GOT3 (cell line): ENCODE measurements around the gene PSMG2.

Source experiments
- DNase-seq: peaks from one replicate; lab custom pipeline; 2025; ENCODE audit warnings: mixed read lengths; lab: John Stamatoyannopoulos, UW

Gene PSMG2

DNA sequence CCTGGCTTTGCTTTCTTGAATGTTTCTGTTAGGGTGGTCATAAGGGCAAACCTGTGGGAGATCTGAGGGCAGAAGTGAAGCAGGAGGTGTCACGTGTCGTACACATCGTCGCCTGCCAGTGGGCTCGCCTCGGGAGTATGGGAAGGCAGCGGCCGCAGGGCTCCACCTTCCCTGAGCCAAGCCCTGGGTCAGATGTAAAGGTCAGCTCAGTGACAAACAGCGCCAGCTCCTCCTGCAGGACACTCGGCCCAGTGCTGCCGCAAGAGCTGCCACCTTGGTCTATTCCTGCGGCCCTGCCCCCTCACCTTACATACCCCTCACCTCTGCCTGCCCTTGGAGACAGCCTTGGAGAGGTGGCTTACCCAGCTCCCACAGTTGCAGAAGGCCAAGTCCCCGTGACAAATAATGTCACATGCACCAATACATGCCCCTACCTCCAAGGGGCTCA is 64.2 kb downstream of the PSMG2 start:
- DNase-seq, result no peak

DNA sequence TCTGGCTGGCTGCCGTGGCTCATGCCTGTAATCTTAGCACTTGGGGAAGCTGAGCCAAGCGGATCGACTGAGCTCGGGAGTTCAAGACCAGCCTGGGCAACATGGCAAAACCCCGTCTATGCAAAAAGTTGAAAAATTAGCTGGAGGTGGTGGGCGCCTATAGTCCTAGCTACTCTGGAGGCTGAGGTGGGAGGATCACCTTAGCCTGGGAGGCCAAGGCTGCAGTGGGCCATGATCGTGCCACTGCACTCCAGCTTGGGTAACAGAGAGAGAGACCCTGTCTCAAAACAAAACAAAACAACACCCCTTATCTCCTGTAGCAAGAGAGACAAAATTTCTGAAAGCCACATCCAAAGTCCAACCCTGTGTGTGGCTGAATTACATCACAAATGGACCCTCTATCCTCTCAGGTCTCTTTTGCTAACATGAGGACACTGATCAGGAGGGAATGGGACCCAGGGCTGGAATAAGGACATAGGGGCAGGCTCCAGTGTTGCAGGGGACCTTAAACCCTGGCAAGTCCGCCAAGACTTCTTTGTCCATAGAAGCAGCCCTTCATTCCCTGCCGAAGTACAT is 64.8 kb downstream of the PSMG2 start:
- no peak for DNase-seq

DNA sequence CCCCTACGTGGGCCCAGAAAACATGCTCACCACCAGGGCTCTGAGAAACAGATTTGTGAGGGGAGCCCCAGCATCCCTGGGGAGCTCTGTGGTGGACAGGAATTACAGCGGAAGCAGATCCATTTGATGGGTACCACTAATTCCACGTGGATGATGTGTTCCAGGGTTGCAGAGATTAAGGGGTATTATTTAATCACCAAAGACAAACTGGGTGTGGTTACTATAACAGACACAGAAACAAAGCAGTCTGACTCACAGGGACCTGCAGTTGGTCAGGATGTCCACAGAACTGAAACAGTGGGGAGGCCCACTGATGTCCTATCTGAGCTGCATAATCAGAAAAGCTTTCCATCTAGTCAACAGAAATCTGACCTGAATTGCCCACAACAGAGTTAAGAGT is 65.8 kb downstream of the PSMG2 start:
- DNase-seq, result no peak

DNA sequence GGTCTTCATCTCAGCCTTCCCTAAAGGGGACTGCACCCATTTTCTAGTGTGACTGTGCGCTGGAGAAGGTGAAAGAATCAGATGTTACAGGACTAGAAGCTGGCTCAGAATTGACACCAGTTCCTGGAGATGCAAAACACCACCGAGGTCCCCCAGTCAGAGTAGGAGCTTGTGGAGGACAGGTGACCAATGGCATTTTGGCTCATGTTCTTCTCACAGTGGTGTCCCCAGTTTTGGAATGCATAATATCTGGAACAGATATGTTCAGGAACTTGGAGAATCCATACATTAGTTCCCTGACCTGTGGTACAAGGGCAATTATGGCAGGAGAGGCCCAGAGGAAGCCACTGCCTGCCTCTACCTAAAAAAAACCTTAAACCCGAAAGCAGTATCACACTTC is 66.3 kb downstream of the PSMG2 start:
- DNase-seq, result no peak

DNA sequence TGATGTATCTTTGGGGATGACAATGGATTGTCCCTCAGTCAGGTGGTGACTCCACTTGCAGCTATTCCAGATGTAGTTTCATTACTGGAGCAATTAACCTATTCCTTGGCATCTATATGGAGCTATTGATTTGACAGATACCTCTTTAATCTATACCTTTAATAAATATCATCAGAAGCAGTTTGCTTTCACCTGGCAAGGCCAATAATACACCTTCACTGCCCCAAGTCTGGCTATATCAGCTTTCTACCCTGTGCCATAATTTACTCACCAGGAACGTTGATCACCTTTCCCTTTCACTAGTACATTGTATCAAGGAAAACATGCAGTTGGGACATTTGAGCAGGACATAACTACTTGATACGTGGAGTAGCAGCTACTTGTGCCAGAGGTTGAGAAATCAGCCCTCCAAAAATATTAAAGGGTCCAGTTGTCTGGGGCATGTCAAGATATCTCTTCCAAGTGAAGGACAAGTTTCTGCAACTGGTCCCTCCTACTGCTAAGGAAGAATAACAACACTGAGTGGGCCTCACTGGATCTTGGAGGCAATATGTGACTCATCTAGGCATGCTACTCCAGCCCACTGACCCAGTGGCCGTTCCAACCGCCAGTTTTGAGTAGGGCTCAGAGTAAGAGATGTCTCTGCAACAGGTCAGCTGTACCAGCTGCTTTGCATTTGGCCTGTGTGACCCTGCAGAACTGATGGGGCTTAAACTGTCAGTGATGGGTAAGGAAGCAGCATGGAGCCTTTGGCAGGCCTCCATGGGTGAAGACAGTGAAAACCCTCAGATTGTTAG is 67.0 kb downstream of the PSMG2 start:
- no peak for DNase-seq

DNA sequence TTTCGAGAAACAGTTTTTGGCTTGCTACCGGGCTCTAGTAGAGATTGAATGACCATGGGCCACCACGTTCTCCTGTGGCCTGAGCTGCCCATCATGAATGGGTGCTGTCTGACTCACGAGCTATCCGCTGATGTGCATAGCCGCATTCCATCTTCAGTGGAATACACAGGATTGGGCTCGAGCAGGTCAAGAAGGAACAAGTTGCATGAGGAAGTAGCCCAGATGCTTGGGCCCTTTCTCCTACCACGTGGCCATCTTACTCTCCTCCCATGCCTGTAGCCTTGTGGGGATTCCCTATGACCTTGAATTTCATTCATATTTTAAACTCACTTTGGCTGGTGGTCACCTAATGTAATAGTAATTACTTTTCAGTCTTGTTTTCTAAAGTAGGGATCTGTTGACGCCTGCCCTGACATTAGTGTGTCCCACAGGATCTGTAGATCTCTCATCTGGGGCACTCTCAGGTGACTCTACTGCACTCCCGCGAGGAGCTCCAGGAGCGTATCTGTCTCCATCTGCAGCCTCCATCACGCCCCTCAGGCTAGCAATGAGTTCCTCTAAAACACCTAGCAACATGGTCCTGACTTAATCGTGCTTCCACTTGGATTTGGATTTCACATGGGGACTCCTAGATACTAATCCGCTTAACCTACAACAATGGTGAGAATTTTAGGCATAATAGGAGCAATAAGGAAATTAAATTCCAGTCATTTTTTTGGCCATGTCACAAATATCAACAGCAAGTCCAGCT is 67.8 kb downstream of the PSMG2 start:
- DNase-seq, result no peak

DNA sequence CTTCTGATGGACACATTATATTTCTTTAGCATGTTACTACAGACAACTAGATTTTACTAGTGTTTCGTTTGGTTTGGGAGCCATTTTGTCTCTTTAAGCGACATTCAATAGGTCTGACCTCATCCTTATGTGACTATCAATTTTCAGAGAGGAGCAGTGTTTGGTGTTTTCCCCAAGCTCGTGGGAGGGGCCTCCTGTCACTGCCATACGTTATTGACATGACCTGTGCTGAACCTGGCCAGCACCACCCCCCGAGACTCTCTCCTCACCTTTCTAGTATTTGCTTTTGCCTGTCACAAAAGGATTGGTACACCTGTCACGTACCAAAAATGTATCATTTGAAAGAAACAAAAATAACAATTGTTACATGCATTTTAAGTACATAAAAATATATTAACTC is 69.3 kb downstream of the PSMG2 start:
- no peak for DNase-seq

DNA sequence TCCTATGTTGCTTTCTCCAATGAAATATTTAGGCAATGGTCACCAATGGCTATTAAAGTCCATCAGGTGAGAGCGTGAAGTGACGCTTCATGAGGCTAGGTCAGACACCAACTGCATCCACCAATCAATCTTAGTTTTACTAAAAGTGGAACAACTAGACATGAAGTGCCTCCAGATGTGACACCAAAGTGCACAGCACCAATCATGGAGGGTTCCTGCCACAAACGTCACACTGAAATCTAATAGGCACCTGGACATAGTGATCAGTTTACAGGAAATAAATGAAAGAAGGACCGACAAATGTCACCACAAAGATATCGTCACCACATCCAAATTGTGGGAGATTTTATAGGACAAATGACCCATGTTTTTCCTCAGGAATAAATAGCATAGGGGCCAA is 70.5 kb downstream of the PSMG2 start:
- no peak for DNase-seq

DNA sequence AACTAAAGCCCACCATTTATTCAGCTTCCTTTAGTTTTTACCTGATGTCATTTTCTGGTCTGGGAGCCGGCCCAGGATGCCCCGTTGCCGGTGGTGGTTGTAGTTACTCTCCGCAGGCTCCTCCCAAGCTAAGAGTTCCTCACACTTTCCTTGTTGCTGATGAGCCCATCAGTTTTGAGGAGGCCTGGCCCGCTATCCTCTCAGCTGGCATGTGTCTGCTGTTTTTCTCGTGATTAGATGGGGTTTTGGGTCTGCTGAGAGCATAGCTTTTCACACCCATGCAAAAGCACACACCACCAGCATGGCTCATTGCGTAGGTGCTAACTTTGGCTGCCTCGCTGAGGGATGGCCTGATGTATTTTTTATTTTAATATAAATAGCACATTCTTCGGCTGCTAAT is 72.1 kb downstream of the PSMG2 start:
- no peak for DNase-seq
